H1 (cell line): ENCODE results near the gene PAPOLG. TPM values are rescaled to one million over a fixed set of nuclear protein-coding genes. Genes with fewer than 3 reads are reported as not detected.

ENCODE experiments used
- CTCF ChIA-PET: fragments of 300-600 bp; sonication (Branson Sonifier 250); formaldehyde crosslinking; loops from one replicate; lab custom pipeline; 2021; ENCODE audit not compliant: partially characterized antibody; lab: Charles Lee
- POLR2A ChIA-PET: fragments of 300-600 bp; sonication (Branson Sonifier 250); formaldehyde crosslinking; loops from one replicate; lab custom pipeline; 2021; ENCODE audit warnings: inconsistent platforms; ENCODE audit not compliant: partially characterized antibody; lab: Charles Lee
- DNase-seq, 2 experiments: peaks; one replicate each; pipeline versions ENCODE4 v3.0.0 to v3.0.0-alpha.2; 2010 to 2022; ENCODE audit warnings: low spot score in 2 of 2, low read depth in 1 of 2, mixed read lengths in 1 of 2
- FAIRE-seq: peaks from 2 replicates; lab custom pipeline; 2011; peaks lifted over from hg19 to GRCh38; lab: Jason Lieb, UNC
- H2AFZ ChIP-seq: 2 replicates; pipeline ENCODE4 v1.8.1; 2012; ENCODE audit warnings: low read length, inconsistent platforms
- H2AK5ac ChIP-seq: 2 replicates; pipeline ENCODE4 v1.6.1; 2013; ENCODE audit warnings: low read depth, low read length
- H2BK120ac ChIP-seq: replicated peaks from 2 replicates; pipeline ENCODE3; 2013; ENCODE audit warnings: low read depth, low read length, inconsistent platforms
- H2BK12ac ChIP-seq: 2 replicates; pipeline ENCODE4 v1.6.1; 2013; ENCODE audit warnings: low read depth, low read length
- H2BK15ac ChIP-seq: 2 replicates; pipeline ENCODE4 v1.6.1; 2013; ENCODE audit warnings: low read length
- H2BK20ac ChIP-seq: 2 replicates; pipeline ENCODE4 v1.6.1; 2013; ENCODE audit warnings: low read length
- H2BK5ac ChIP-seq: 2 replicates; pipeline ENCODE4 v1.6.1; 2013; ENCODE audit warnings: low read depth, low read length
- H3K14ac ChIP-seq: 2 replicates; pipeline ENCODE4 v1.6.1; 2013; ENCODE audit warnings: inconsistent platforms; ENCODE audit not compliant: insufficient read length
- H3K18ac ChIP-seq: 2 replicates; pipeline ENCODE4 v1.6.1; 2013; ENCODE audit warnings: low read length; ENCODE audit errors: extremely low read depth
- H3K23ac ChIP-seq: 2 replicates; pipeline ENCODE4 v1.6.1; 2013; ENCODE audit warnings: inconsistent platforms; ENCODE audit not compliant: insufficient read length
- H3K23me2 ChIP-seq: 2 replicates; pipeline ENCODE4 v1.6.1; 2013; ENCODE audit warnings: low read depth, low read length
- H3K27ac ChIP-seq: 2 replicates; pipeline ENCODE4 v1.6.1; 2011; ENCODE audit warnings: low read depth, low read length, inconsistent platforms
- H3K27me3 ChIP-seq, 4 experiments: replicated peaks in 1 of 4; 1 replicate in 1 of 4; 2 replicates in 3 of 4; pipeline versions ENCODE4 v1.6.1 to v1.8.1; 2011 to 2013; ENCODE audit warnings: low read length in 3 of 4, mild to moderate bottlenecking in 3 of 4, inconsistent platforms in 2 of 4, mixed read lengths in 2 of 4, moderate library complexity in 1 of 4; ENCODE audit not compliant: control insufficient read depth in 3 of 4, insufficient read depth in 3 of 4; ENCODE audit errors: extremely low read depth in 1 of 4
- H3K36me3 ChIP-seq, 4 experiments: 2 replicates each; pipeline versions ENCODE4 v1.6.1 to v1.8.1; 2011 to 2013; ENCODE audit warnings: mild to moderate bottlenecking in 4 of 4, low read length in 3 of 4, moderate library complexity in 2 of 4, control low read depth in 1 of 4, inconsistent platforms in 1 of 4; ENCODE audit not compliant: insufficient read depth in 4 of 4, control insufficient read depth in 2 of 4
- H3K4ac ChIP-seq: replicated peaks from 2 replicates; pipeline ENCODE3; 2013; ENCODE audit warnings: low read length, low read depth, mixed read lengths, inconsistent platforms; ENCODE audit not compliant: insufficient read length
- H3K4me1 ChIP-seq, 4 experiments: replicated peaks in 1 of 4; 1 replicate in 1 of 4; 2 replicates in 3 of 4; pipeline versions ENCODE4 v1.6.1 to v1.8.1; 2011 to 2013; ENCODE audit warnings: low read length in 3 of 4, inconsistent platforms in 2 of 4, mixed read lengths in 1 of 4; ENCODE audit not compliant: insufficient read depth in 4 of 4, control insufficient read depth in 3 of 4
- H3K4me2 ChIP-seq, 2 experiments: 2 replicates each; pipeline versions ENCODE4 v1.6.1 to v1.8.1; 2011 to 2013; ENCODE audit warnings: low read depth in 2 of 2, low read length in 2 of 2, control low read depth in 1 of 2, inconsistent platforms in 1 of 2, mild to moderate bottlenecking in 1 of 2; ENCODE audit not compliant: insufficient read depth in 1 of 2
- H3K4me3 ChIP-seq, 4 experiments: fragments of 200-600, 300-600 bp in 1 of 4; sonication (generic), shearing (Covaris generic), sonication (Bioruptor Twin) in 1 of 4; 2 replicates each; pipeline versions ENCODE4 v1.5.1 to v1.8.1; 2011 to 2016; ENCODE audit warnings: low read length in 4 of 4, low read depth in 3 of 4, control low read depth in 2 of 4, inconsistent platforms in 2 of 4, mild to moderate bottlenecking in 2 of 4, mixed read lengths in 1 of 4, moderate library complexity in 1 of 4; ENCODE audit not compliant: insufficient read depth in 2 of 4; ENCODE audit errors: extremely low read depth in 1 of 4
- H3K56ac ChIP-seq: replicated peaks from 2 replicates; pipeline ENCODE3; 2013; ENCODE audit warnings: low read depth, mild to moderate bottlenecking, mixed read lengths, low read length, inconsistent platforms; ENCODE audit not compliant: insufficient read length
- H3K79me1 ChIP-seq: 2 replicates; pipeline ENCODE4 v1.6.1; 2013; ENCODE audit warnings: low read depth, low read length, control low read depth
- H3K79me2 ChIP-seq, 2 experiments: 2 replicates each; pipeline versions ENCODE4 v1.6.1 to v1.8.1; 2012 to 2013; ENCODE audit warnings: low read length in 2 of 2, mild to moderate bottlenecking in 2 of 2, inconsistent platforms in 1 of 2; ENCODE audit not compliant: insufficient read depth in 2 of 2, control insufficient read depth in 1 of 2
- H3K9ac ChIP-seq, 4 experiments: replicated peaks in 1 of 4; 1 replicate in 1 of 4; 2 replicates in 3 of 4; pipeline versions ENCODE4 v1.6.1 to v1.8.1; 2011 to 2013; ENCODE audit warnings: low read depth in 3 of 4, low read length in 3 of 4, control low read depth in 2 of 4, mild to moderate bottlenecking in 2 of 4, moderate library complexity in 2 of 4, inconsistent platforms in 1 of 4; ENCODE audit errors: extremely low read depth in 1 of 4
- H3K9me3 ChIP-seq, 2 experiments: 2 replicates each; pipeline versions ENCODE4 v1.6.1 to v1.8.1; 2012 to 2013; ENCODE audit warnings: mild to moderate bottlenecking in 2 of 2, moderate library complexity in 2 of 2, control low read depth in 1 of 2, inconsistent platforms in 1 of 2, low read depth in 1 of 2, low read length in 1 of 2, mixed read lengths in 1 of 2; ENCODE audit not compliant: insufficient read depth in 2 of 2
- H4K20me1 ChIP-seq, 2 experiments: replicated peaks in 1 of 2; 2 replicates each; pipeline versions ENCODE3 to v1.8.1; 2011 to 2013; ENCODE audit warnings: inconsistent platforms in 2 of 2, low read length in 2 of 2, mild to moderate bottlenecking in 1 of 2; ENCODE audit not compliant: insufficient read depth in 2 of 2, control insufficient read depth in 1 of 2
- H4K5ac ChIP-seq: 2 replicates; pipeline ENCODE4 v1.6.1; 2013; ENCODE audit warnings: low read length, low read depth, mixed read lengths, inconsistent platforms; ENCODE audit not compliant: insufficient read length
- H4K8ac ChIP-seq: 2 replicates; pipeline ENCODE4 v1.8.0; 2013; ENCODE audit warnings: mild to moderate bottlenecking, moderate library complexity, low read length, inconsistent platforms; ENCODE audit not compliant: insufficient read depth; ENCODE audit errors: extremely low read depth
- H4K91ac ChIP-seq: replicated peaks from 2 replicates; pipeline ENCODE3; 2013; ENCODE audit warnings: low read length, mixed read lengths, inconsistent platforms; ENCODE audit not compliant: insufficient read length
- GABPA ChIP-seq: IDR thresholded peaks from 2 replicates; pipeline ENCODE4 v1.6.1; 2011; ENCODE audit warnings: mild to moderate bottlenecking, low read length, moderate library complexity, borderline replicate concordance; ENCODE audit not compliant: insufficient read depth
- WGBS, 2 experiments: shearing (Covaris generic) in 1 of 2; methylation state at CpG; one replicate each; pipeline versions ENCODE4 v1.1.6 to v1.1.7; 2013 to 2015; ENCODE audit warnings: low lambda C conversion rate in 2 of 2, mixed read lengths in 2 of 2, inconsistent platforms in 1 of 2, low coverage in 1 of 2, missing lambda C conversion rate in 1 of 2; ENCODE audit not compliant: insufficient replicate concordance in 2 of 2, insufficient coverage in 1 of 2, insufficient read length in 1 of 2; ENCODE audit errors: extremely low coverage in 1 of 2, missing lambda C conversion rate in 1 of 2; 5-methylcytosine and 5-hydroxymethylcytosine counted together
- polyA plus RNA-seq, 7 experiments: library from polyadenylated mRNA; depleted of rRNA in 3 of 7; stranded (reverse) in 5 of 7; unstranded in 2 of 7; fragments of >200 nt in 5 of 7; fragments of 200-250 nt in 2 of 7; gene quantifications; 1 replicate in 5 of 7; 2 replicates in 1 of 7; 4 replicates in 1 of 7; pipeline versions ENCODE4 v1.2.1 to v1.2.3, GENCODE V29; 2011 to 2013; ENCODE audit warnings: missing spikeins in 2 of 7, mixed read lengths in 2 of 7
- total RNA-seq: library from RNA; stranded (reverse); fragmentation: NEBNext Ultra II Directional; extraction: Animal tissue kit (Norgen Biotek cat#: 25700); gene quantifications from 2 replicates; pipeline ENCODE4 v1.2.1, GENCODE V29; 2021

PAPOLG gene
- total and polyA plus RNA-seq, 2 of the 8 experiments (the other 6 are each of a cell fraction or from before 2014, with no cell fraction given), result 6.5 to 21.5 TPM

- H3K4me1 ChIP-seq, result 0 out of 7 replicates have a peak, but pooled peaks cover 0 to 3% (median 0%) of the 10 kb centered on the region in 4 experiments
- no peak overlapping the region for H3K4me2 ChIP-seq
- 77% methylated on average over 5 of the region's 5 CpGs; no CpG with 5 or more reads in 1 of the 2 experiments for WGBS, 2 experiments
- H3K14ac ChIP-seq, result no peak overlapping the region
- H2BK20ac ChIP-seq, result no peak overlapping the region
- no peaks in the 10 kb centered on the region for H3K79me2 ChIP-seq
- H2AFZ ChIP-seq, result no peak overlapping the region
- H2BK120ac ChIP-seq, result no peak overlapping the region
- no peak overlapping the region for H4K8ac ChIP-seq
- no peak overlapping the region for H2BK15ac ChIP-seq
- H3K36me3 ChIP-seq, result no peaks in the 10 kb centered on the region
- H2AK5ac ChIP-seq, result no peak overlapping the region
- H3K27ac ChIP-seq, result no peak overlapping the region
- H3K27me3 ChIP-seq, result no peaks in the 10 kb centered on the region
- H2BK5ac ChIP-seq, result no peak overlapping the region
- H3K4ac ChIP-seq, result no peak overlapping the region
- no peak overlapping the region for H3K56ac ChIP-seq
- no peak for DNase-seq
- no peak for TF ChIP-seq GABPA
- no peaks in the 10 kb centered on the region for H3K9me3 ChIP-seq
- no peak overlapping the region for H3K18ac ChIP-seq
- H4K5ac ChIP-seq, result no peak overlapping the region
- ChIA-PET CTCF (interaction anchor here (3.5 kb wide), 1 partner anchor 10 kb away, joined by 22 read pairs; no protein-coding TSS in a partner anchor), POLR2A (interaction anchor here (1.1 kb wide), 1 partner anchor 8 kb away, joined by 3 read pairs; no protein-coding TSS in a partner anchor)
- no peak overlapping the region for H4K91ac ChIP-seq
- FAIRE-seq, result no peak
- no peak overlapping the region for H2BK12ac ChIP-seq
- H3K9ac ChIP-seq, result no peak overlapping the region
- no peaks in the 10 kb centered on the region for H4K20me1 ChIP-seq
- no peaks in the 10 kb centered on the region for H3K79me1 ChIP-seq
- H3K23me2 ChIP-seq, result no peaks in the 10 kb centered on the region
- no peak overlapping the region for H3K4me3 ChIP-seq
- H3K23ac ChIP-seq, result no peak overlapping the region
Measured at GRCh38 chr2:60717691-60718090, 38.4 kb upstream of the PAPOLG start.
